Stimulated activated CD4-positive, alpha-beta T cell treated with anti-CD3 and anti-CD28 coated beads, TNF-alpha, amount 100 ng/mL, for 48 hours (primary cell): ENCODE results near the gene FNBP1L.

Source experiments
- DNase-seq, 3 donors: peaks; one replicate each; pipeline ENCODE4 v3.0.0-alpha.2; 2020; ENCODE audit warnings: low read depth in 3 of 3

FNBP1L gene

DNA sequence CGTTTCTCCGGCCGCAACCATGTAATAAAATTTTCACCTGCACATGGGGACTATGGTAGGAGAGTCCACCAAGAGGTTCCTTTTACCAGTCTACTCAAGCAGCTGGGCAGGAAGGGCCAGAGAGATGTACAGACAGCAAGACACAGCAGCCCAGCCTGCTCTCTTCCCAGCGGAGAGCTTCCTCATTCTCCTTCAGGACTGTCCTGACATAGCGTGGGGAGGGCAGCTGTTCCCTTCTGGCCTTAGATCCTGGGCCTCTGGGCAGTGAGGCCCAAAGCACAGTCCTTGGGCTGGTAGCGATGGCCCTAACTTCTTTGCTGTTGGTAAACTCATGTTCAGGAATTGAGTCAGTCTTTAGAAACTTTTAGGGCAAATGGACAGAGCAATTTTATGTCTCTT lies 144.6 kb downstream of the FNBP1L start:
- DNase-seq: no peak

DNA sequence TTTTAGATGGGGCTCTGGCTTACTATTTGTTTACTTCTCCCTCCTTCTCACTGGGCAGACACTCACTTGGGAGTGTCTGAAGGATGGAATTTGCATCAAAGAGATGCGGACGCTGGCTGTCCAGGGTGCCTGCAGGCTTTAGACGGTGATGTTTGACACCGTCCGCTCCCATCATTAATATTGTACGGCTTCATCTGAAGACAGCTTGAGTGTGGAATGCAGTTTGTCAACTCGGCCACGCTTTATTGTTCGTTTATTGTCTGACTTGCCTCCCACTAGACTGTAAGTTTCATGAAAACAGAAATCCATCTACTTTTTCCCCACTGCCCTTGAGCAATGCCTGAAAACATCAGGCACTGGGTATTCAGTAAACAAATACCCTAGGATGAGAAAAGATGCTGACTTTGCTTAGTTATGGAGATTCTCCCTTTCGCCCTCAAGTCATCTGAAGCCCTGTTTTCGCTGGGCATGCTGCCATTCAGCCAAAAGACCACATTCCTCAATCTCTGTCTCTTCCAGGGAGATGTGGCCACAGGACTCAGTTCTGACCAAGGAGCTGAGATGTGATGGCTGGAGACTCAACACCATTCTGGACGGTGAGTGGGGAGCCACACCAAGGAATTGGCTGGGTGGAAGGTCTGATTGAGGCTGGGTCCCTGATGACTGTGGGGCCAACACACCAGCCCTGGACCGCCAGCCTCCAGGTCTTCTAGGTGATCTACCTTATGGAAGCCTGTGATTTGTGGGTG lies 146.1 kb downstream of the FNBP1L start:
- no peak for DNase-seq

DNA sequence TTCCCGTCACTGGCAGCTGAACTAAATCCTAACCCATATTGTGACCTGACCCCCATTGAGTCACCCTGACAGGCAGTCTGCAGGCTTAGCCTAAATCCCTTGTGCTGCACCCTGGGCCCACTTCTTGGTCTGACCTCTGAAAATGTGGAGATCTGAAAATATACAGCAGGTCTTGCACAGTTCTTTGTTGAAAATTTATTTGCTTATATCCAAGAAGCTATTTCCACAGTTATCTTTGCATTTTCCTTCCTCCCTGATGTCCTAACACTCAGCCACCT lies 146.6 kb downstream of the FNBP1L start:
- no peak for DNase-seq

DNA sequence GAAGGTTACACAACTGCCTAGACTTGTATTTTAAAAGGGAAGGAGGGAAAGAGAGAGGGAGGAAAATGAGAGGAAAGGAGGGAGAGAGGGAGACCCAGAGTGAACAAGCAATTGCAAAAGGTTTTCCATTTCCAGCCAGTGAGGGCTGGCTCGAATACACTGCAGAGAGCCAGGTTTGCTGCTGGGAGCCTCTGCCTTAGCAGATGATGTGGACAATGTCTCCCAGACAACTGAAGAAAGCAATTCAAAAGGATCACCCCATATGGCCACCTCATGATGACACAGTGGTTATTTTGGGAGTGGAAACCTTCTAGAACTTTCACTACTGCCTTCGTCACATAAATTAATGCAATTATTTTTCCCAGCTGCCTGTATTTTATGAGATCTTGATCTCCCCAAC lies 147.3 kb downstream of the FNBP1L start:
- DNase-seq: no peak

DNA sequence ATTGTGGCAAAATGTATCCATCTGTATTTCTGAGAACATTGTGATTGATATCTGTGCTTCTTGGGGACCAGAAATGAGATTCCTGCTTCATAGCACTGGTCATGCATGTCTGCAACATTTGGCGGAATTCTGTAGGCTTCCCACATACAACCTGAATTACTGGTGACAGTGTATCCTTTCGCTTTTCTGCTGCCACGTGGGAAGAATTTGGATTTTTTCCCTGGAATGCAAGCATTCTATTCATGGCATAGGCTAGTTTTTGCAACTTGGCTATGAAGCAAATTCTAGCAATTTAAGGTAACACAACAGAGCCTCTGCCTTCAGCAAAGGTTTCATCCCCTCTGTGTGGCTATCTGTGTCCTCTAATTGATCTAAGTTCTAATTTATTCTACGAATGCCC lies 147.8 kb downstream of the FNBP1L start:
- DNase-seq: no peak

DNA sequence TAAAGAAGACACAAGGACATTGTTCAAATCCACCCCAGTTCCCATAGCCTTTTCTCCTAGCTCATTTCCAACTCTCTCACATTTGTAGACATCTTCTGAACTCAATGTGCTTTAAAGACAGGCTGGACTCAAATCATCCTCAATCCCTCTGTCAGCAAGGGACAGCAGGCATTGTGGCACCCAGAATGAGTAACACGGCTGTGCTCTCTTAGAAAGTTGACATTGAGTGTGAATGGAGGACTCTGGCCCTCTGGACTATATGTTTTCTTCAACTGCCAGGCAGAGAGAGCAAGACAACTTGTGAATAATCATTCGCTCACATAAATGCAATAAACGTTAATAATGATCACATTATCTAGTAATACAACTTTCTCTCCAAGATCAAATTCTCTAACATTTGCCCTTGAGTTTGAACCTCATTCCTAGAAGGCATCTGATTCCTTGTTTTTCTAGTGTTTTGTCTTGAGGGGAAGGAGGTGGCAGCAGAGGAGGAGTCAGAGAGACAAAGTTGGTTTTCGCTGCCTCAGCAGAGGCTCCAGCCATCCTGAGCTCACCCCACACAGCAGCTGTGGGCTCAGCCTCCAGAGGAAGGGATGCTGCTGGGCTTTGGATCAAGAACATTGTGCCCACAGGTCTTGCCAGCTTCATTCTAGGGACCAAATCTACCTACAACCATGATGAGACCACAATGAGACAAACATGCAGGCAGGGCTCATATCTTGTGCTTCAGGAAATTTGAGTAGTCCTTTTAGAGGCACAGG lies 148.6 kb downstream of the FNBP1L start:
- DNase-seq: no peak

DNA sequence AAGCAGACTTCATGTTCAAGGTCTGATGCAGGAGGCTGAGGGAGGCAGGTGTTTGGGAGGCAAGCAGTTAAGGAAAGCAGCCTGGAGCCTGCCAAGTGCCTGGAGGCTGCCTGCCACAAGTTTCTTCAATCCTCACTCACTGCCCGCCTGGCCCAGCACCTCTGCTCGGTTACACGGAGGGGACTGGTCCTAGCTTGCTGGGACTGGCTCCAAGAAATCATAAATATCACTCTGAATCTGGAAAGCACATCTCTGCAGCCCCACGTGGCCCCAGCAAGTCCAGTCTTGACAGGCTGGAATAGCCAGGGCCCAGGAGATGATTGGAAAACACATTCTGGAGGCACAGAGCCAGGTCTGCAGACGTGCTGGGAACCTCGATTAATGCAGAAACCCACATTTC lies 149.8 kb downstream of the FNBP1L start:
- DNase-seq: no peak

DNA sequence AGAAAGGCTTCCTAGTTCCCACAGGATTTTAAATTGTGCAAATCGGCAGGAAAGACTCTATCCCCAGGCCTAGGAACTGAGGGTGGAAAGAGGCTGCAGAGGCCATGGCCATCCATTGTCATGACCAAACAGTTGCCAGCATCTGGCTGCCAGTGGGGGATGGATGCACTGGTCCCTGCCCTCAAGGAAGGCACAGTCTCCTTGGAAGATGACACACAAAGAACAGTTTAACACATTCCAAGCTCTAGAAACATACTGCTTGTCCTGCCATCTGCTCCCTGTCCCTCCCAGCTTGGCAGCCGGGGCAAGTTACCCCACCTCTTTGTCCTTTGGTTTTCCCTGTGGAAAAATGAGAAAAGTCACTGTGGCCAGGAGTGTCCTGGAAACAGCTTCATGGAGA lies 150.5 kb downstream of the FNBP1L start:
- no peak for DNase-seq

DNA sequence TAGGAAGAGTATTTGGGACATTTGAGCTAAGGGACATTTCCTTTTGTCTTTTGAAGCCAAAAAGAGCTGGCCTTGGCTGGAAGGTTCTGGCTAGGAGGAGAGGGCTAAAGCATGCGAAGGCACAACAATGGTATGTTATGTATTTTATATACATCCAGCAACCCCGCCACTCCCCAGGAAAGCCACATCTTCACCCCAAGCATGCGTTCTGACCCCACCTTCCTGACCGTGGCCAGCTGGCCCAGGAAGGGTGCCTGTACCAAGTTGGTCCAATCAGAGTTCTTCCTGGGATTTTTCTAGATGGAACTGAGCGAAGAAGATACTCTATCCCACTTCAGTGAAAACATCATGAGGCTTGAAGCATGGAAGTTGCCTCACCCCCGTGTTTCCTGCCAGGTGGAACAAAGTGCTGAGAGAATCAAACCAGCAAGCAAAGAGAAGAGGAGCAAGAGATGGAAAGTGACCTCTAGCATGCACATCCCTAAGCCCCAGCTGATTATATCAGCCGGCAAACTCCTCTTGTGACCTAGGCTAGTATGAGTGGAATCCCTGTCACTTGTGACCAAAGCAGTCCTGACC lies 151.0 kb downstream of the FNBP1L start:
- no peak for DNase-seq

DNA sequence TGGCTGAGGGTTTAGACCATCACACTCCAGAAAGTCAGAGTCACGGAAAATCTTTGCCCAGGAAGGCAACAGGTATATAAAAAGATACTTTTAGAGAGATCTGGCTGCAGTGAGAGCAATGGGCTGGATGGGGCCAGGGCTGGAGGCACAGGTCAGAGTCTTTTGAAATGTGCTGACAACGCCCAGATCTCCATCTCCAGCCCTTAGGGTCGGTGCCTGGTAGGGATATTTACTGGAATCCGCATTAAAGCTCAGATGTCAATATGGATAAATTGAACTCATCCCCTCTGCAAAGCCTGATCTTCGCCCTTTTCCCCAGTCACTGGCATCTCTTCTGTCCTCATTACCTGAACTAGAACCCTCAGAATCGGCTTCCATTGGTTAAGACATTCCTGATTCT lies 151.6 kb downstream of the FNBP1L start:
- no peak for DNase-seq

DNA sequence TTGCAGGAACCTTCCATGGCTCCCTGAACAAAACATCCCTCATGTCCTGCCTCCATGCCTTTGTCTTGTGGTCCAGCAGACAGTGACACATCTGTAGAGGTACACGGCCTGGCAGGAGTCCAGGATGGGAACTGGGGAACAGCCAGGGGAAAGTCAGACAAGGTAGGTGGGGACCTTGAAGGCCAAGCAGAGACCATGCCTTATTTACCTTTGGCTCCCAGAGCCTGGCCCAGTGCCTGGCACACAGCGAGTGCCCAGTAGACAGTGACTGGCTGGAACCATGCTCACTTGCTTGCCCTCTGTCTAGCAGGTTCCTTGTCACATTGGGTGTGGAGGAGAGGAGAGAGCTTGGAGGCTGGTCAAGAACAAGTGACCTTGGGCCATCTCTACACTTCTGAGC lies 152.7 kb downstream of the FNBP1L start:
- no peak for DNase-seq

DNA sequence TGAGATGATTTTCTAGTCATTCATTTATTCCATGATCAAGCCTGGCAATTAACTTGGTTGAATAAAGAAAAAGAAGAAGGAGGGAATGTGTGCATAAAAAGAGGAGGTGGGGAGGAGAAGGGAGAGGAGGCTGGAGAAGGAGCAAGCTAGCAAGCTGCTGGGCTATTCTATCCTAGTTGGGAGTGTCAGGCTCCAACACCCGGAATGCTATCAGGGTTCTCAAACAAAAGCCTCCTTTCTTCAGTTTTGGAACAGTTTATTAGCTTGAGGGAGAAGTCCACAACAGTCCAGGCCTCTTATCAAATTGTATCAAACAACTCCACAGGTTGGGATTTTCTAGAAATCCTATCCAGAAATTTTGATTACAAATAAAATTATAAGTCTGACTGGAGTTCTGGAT lies 153.8 kb downstream of the FNBP1L start:
- DNase-seq: no peak

DNA sequence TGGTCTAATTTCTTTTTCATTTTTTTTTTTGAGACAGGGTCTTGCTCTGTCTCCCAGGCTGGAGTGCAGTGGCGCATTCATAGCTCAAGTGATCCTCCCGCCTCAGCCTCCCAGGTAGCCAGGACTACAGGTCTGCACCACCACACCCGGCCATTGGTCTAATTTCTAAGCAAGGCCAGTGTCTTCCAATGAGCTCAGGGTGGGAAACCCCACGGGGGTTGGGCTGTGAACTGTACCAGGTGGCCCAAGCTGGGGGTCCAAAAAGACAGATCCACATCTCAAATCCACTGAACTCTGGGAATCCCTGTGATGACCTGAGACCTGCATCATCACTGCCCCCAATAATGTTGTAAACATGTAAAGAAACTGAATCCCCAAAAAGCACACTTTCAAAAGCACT lies 154.2 kb downstream of the FNBP1L start:
- no peak for DNase-seq

DNA sequence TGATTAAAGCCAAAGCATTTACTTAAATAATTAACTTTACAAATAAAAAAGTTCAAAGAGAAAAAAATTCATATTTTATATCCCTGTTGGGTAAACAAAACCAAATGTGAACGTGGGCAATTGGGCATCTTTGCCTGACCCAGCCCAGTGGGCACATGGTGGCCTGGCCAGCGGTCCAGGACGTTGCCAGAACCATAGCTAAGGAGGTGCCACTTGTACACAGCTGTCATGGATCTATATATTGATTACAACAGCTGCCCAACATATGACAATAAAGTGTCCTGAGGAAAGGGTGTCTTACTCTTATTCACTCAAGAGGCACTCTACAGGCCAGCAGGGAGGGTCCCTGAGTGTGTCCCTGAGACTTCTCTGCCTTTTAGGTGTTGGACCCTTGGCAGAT lies 155.2 kb downstream of the FNBP1L start:
- no peak for DNase-seq

DNA sequence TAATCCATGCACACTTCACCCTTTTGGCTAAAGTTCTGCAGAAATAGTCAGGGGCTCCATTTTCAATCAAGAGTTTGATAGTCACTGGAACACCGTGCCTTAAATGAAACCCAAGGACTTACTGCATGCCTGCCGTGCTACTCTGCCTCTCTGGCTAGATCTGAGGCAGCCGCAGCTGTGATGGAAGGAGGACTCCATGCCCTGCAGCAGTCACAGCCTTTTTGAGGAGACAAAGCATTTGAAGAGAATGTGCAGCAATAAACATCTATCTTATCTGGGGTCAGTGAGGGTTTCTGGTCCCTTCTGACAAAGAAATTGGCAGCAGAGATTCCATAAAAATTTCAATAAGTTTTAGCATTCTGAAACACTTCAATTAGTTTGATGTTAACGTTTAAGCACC lies 155.7 kb downstream of the FNBP1L start:
- DNase-seq: no peak
